Measurements from ENCODE around the gene AGAP1. TPM values are rescaled to one million over a fixed set of nuclear protein-coding genes. Genes with fewer than 3 reads are reported as not detected.

The AGAP1 gene
- total RNA-seq, result 10 to 100 TPM; 32.8 to 34.7 TPM
- polyA plus RNA-seq (2013, experiment 1 of 2), result 25.9 TPM
- 25.0 TPM for polyA plus RNA-seq (2013, experiment 2 of 2)
- long read RNA-seq, experiment 1, partial matches to known transcripts, result 3 of 12 reads
- long read RNA-seq, experiment 1, other reads (novel, unspliced or antisense), result 9 of 12 reads
- long read RNA-seq, experiment 2, partial matches to known transcripts, result 2 of 22 reads
- long read RNA-seq, experiment 2, other reads (novel, unspliced or antisense), result 20 of 22 reads
- long read RNA-seq, experiment 3, full-length matches to known transcripts, result 3 of 23 reads
- long read RNA-seq, experiment 3, partial matches to known transcripts, result 6 of 23 reads
- long read RNA-seq, experiment 3, other reads (novel, unspliced or antisense), result 14 of 23 reads
- long read RNA-seq, experiment 4, result 0 reads

DNA sequence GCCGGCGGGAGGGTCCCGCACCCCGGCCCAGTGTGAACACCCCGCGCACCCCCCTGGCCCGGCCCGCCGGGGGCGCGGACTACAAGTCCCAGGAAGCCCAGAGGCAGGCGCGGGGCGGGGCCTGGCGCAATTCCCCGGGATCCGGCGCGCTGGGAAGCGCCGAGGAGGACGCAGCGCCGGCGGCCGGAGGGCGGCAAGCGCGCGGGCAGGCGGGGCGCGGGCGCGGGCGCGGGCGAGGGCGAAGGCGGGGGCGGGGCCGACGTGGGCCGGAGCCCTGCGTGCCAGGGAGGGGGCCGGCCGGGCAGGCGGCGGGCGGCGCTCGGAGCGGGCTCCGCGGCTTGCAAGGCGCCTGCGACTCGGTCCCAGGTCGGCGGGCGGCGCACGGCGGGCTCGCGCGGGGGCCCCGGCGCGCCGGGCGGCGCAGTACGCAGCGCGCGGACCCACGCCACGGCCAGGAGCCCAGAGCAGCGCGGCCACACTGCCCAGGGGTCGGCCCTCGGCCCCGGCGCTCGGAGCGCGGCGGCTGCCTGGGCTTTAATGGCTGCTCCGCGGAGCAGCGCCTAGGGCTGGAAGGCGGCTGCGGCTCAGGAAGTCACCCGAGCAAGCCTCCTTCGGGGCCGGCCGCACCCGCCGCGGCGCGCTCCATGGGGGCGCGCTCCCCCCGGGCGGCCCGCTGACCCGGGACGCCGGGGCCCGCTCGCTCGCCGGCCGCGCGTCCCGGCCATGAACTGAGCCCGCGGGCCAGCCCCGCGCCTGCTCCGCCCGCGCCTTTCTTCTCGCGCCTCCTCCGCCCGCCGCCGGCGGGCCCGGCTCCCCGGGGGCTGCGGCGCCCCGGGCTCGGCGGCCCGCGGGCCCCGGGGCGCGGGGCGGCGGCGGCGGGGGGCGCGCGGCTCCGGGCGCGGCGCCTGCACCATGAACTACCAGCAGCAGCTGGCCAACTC lies at the start of gene AGAP1:
Gene AGAP1, plus strand, starts transcription at position 269 of the 941 bp plus-strand sequence.
- Histone ChIP-seq H3K4me3 (ENCODE audit: low read length) (peak within 1 kb of the TSS; percentile 82), H3K27me3 (ENCODE audit: control insufficient read depth, insufficient read depth, low read length, poor library complexity, severe bottlenecking) (no peaks in the 10 kb centered on the region), H3K36me3 (ENCODE audit: control insufficient read depth, insufficient read depth, low read length) (no peaks in the 10 kb centered on the region), H3K9ac (ENCODE audit: extremely low read depth, low read length, poor library complexity, severe bottlenecking) (peak within 1 kb of the TSS; percentile 53), H3K4me1 (ENCODE audit: control insufficient read depth, insufficient read depth, low read length) (peaks cover 3% of the 10 kb centered on the region), H3K27ac (ENCODE audit: low read depth, low read length) (no peak within 1 kb of the TSS), H3K9me3 (ENCODE audit: control insufficient read depth, low read length) (no peaks in the 10 kb centered on the region)
- peaks cover 22% of the 10 kb centered on the region for H3K4me1 Mint-ChIP-seq
- peaks cover 3% of the 10 kb centered on the region for H3K9me3 Mint-ChIP-seq
- peak; percentile 95 for DNase-seq
- H3K4me3 Mint-ChIP-seq, result peak within 1 kb of the TSS; percentile 75
- H3K36me3 Mint-ChIP-seq (ENCODE audit: low read depth), result peaks cover 2% of the 10 kb centered on the region
- WGBS, 2 experiments (ENCODE audit: insufficient coverage in 1 of 2, insufficient read length in 1 of 2), result 0% methylated on average over 22 to 156 of the region's 156 CpGs
- peak within 1 kb of the TSS; percentile 88 for H3K27ac Mint-ChIP-seq
- TF ChIP-seq, protein P1, sequence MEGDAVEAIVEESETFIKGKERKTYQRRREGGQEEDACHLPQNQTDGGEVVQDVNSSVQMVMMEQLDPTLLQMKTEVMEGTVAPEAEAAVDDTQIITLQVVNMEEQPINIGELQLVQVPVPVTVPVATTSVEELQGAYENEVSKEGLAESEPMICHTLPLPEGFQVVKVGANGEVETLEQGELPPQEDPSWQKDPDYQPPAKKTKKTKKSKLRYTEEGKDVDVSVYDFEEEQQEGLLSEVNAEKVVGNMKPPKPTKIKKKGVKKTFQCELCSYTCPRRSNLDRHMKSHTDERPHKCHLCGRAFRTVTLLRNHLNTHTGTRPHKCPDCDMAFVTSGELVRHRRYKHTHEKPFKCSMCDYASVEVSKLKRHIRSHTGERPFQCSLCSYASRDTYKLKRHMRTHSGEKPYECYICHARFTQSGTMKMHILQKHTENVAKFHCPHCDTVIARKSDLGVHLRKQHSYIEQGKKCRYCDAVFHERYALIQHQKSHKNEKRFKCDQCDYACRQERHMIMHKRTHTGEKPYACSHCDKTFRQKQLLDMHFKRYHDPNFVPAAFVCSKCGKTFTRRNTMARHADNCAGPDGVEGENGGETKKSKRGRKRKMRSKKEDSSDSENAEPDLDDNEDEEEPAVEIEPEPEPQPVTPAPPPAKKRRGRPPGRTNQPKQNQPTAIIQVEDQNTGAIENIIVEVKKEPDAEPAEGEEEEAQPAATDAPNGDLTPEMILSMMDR (conservative IDR thresholded peaks at IDR 0.05), result no peak
- peaks cover 34% of the 10 kb centered on the region for H3K27me3 Mint-ChIP-seq (ENCODE audit: insufficient read depth)

DNA sequence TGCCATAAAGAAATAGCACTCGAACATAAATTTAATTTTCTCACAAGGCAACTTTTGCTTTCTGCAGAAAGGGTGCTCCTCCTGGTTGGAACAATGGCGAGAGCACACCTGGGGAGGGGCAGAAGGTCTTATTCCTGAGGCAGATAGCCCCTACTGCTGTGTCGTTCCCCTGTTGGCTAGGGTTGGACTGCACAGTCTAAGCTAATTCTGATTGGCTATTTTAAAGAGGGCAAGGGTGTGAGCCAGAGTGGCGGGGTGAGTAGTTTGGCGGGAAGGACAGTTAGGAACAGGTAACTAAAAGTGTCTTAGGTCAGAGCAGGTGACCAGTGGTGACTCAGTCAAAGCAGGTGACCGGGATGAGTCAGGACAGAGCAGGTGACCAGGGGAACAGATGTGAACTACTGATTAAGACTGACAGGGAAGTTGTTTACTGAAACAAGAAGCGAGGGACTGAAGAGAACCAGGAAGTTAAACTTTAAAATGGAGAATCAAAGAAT lies 49.7 kb upstream of the AGAP1 start:
- no peak overlapping the region for H3K27ac Mint-ChIP-seq
- Histone ChIP-seq H3K27ac (ENCODE audit: low read depth, low read length) (no peak overlapping the region), H3K9ac (ENCODE audit: extremely low read depth, low read length, poor library complexity, severe bottlenecking) (no peak overlapping the region), H3K4me1 (ENCODE audit: control insufficient read depth, insufficient read depth, low read length) (no peaks in the 10 kb centered on the region), H3K4me3 (ENCODE audit: low read length) (peak overlapping the region; percentile 17), H3K9me3 (ENCODE audit: control insufficient read depth, low read length) (peaks cover 9% of the 10 kb centered on the region), H3K36me3 (ENCODE audit: control insufficient read depth, insufficient read depth, low read length) (no peaks in the 10 kb centered on the region), H3K27me3 (ENCODE audit: control insufficient read depth, insufficient read depth, low read length, poor library complexity, severe bottlenecking) (no peaks in the 10 kb centered on the region)
- TF ChIP-seq, protein P1 (conservative IDR thresholded peaks at IDR 0.05), result no peak
- no peaks in the 10 kb centered on the region for H3K27me3 Mint-ChIP-seq (ENCODE audit: insufficient read depth)
- 90 to 94% methylated on average over 3 to 7 of the region's 7 CpGs for WGBS, 2 experiments (ENCODE audit: insufficient coverage in 1 of 2, insufficient read length in 1 of 2)
- H3K36me3 Mint-ChIP-seq (ENCODE audit: low read depth), result no peaks in the 10 kb centered on the region
- no peaks in the 10 kb centered on the region for H3K4me1 Mint-ChIP-seq
- H3K9me3 Mint-ChIP-seq, result peaks cover 9% of the 10 kb centered on the region
- no peak overlapping the region for H3K4me3 Mint-ChIP-seq
- peak; percentile 58 for DNase-seq

DNA sequence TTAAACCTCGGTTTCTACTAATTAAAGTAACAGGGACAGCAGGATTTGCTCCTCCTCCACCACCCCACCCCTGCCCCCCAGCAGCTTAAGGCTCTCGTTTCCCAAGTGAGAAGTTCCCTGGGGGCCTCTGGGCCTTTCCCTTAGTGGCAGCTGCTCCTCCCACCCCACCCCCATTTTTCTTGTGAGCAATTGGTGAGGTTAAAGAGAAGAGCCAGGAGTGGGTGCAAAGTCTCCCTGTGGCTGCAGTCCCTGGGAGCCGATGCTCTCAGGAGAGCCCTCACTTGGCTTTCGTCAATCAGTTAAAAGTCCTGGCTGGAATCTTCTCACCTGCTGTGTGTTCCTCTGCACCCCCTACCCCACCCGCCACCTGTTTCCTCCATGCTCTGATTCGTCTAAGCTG lies 48.7 kb upstream of the AGAP1 start:
- H3K4me1 ChIP-seq (ENCODE audit: control insufficient read depth, insufficient read depth, low read length), result no peaks in the 10 kb centered on the region
- H3K27ac Mint-ChIP-seq, result no peak overlapping the region

More for the DNA sequence above, 48.7 kb upstream of the AGAP1 start:
- TF ChIP-seq, protein P1 (conservative IDR thresholded peaks at IDR 0.05), result no peak
- no peaks in the 10 kb centered on the region for H3K4me1 Mint-ChIP-seq
- H3K27me3 Mint-ChIP-seq (ENCODE audit: insufficient read depth), result no peaks in the 10 kb centered on the region
- Histone ChIP-seq H3K27ac (ENCODE audit: low read depth, low read length) (no peak overlapping the region), H3K4me3 (ENCODE audit: low read length) (no peak overlapping the region), H3K9me3 (ENCODE audit: control insufficient read depth, low read length) (peaks cover 9% of the 10 kb centered on the region), H3K36me3 (ENCODE audit: control insufficient read depth, insufficient read depth, low read length) (no peaks in the 10 kb centered on the region), H3K27me3 (ENCODE audit: control insufficient read depth, insufficient read depth, low read length, poor library complexity, severe bottlenecking) (no peaks in the 10 kb centered on the region), H3K9ac (ENCODE audit: extremely low read depth, low read length, poor library complexity, severe bottlenecking) (no peak overlapping the region)
- peak; percentile 63 for DNase-seq
- H3K4me3 Mint-ChIP-seq, result no peak overlapping the region
- 87 to 88% methylated on average over 4 to 6 of the region's 6 CpGs for WGBS, 2 experiments (ENCODE audit: insufficient coverage in 1 of 2, insufficient read length in 1 of 2)
- no peaks in the 10 kb centered on the region for H3K36me3 Mint-ChIP-seq (ENCODE audit: low read depth)
- peaks cover 9% of the 10 kb centered on the region for H3K9me3 Mint-ChIP-seq

Data from endodermal cell (in vitro differentiated cells).